ENCODE results near the gene EFCC1.

The EFCC1 gene

GRCh38 chr3:129035360-129036221 lies 34.5 kb downstream of the EFCC1 start:
- no peak for DNase-seq

- DNase-seq, result no peak
Observed at GRCh38 chr3:129036222-129037092, 35.4 kb downstream of the EFCC1 start.

- DNase-seq, result no peak
Observed at GRCh38 chr3:129037093-129037419, 36.0 kb downstream of the EFCC1 start.

- no peak for DNase-seq
Observed at GRCh38 chr3:129038121-129038855, 37.2 kb downstream of the EFCC1 start.

- no peak for DNase-seq
Observed at GRCh38 chr3:129039271-129040038, 38.4 kb downstream of the EFCC1 start.

GRCh38 chr3:129040039-129040336 lies 38.9 kb downstream of the EFCC1 start:
- no peak for DNase-seq

GRCh38 chr3:129040579-129041300 lies 39.6 kb downstream of the EFCC1 start:
- DNase-seq, result no peak

- DNase-seq, result peak in 1 of 2 donors; percentile 30
Observed at GRCh38 chr3:129045675-129046036, 44.6 kb downstream of the EFCC1 start.

GRCh38 chr3:129046037-129046731 lies 45.1 kb downstream of the EFCC1 start:
- no peak for DNase-seq

GRCh38 chr3:129046732-129047552 lies 45.8 kb downstream of the EFCC1 start:
- no peak for DNase-seq

- DNase-seq, result no peak
Observed at GRCh38 chr3:129047553-129047839, 46.4 kb downstream of the EFCC1 start.

GRCh38 chr3:129050556-129051295 lies 49.6 kb downstream of the EFCC1 start:
- DNase-seq, result no peak

GRCh38 chr3:129051871-129052340 lies 50.8 kb downstream of the EFCC1 start:
- DNase-seq, result no peak

GRCh38 chr3:129052675-129053074 lies 51.6 kb downstream of the EFCC1 start:
- DNase-seq, result no peak

- DNase-seq, result no peak
Observed at GRCh38 chr3:129054605-129055104, 53.6 kb downstream of the EFCC1 start.

- no peak for DNase-seq
Observed at GRCh38 chr3:129056451-129057173, 55.5 kb downstream of the EFCC1 start.

GRCh38 chr3:129057249-129057648 lies 56.1 kb downstream of the EFCC1 start:
- DNase-seq, result no peak

- peak in 1 of 2 donors; percentile 15 for DNase-seq
Observed at GRCh38 chr3:129058441-129059200, 57.5 kb downstream of the EFCC1 start.
